Endodermal cell (in vitro differentiated cells): Measurements from ENCODE around the gene RBMS3. TPM values are rescaled to one million over a fixed set of nuclear protein-coding genes. Genes with fewer than 3 reads are reported as not detected.

ENCODE experiments used
- DNase-seq: peaks from one replicate; pipeline ENCODE4 v3.0.0-alpha.2; 2017
- H3K27ac ChIP-seq: 2 replicates; pipeline ENCODE4 v1.5.1; 2013; ENCODE audit warnings: mild to moderate bottlenecking, low read depth, low read length, moderate library complexity
- H3K27me3 ChIP-seq: 2 replicates; pipeline ENCODE4 v1.6.1; 2013; ENCODE audit warnings: mild to moderate bottlenecking, low read length, moderate library complexity; ENCODE audit not compliant: insufficient read depth, control insufficient read depth, poor library complexity, severe bottlenecking
- H3K36me3 ChIP-seq: 2 replicates; pipeline ENCODE4 v1.7.0; 2013; ENCODE audit warnings: mild to moderate bottlenecking, low read length, moderate library complexity; ENCODE audit not compliant: control insufficient read depth, insufficient read depth
- H3K4me1 ChIP-seq: one replicate; pipeline ENCODE4 v1.7.0; 2013; ENCODE audit warnings: low read length; ENCODE audit not compliant: control insufficient read depth, insufficient read depth
- H3K4me3 ChIP-seq: 2 replicates; pipeline ENCODE4 v1.5.1; 2013; ENCODE audit warnings: mild to moderate bottlenecking, low read length, moderate library complexity
- H3K9ac ChIP-seq: 2 replicates; pipeline ENCODE4 v1.6.1; 2013; ENCODE audit warnings: mild to moderate bottlenecking, low read length, moderate library complexity; ENCODE audit not compliant: poor library complexity, severe bottlenecking; ENCODE audit errors: extremely low read depth
- H3K9me3 ChIP-seq: 2 replicates; pipeline ENCODE4 v1.6.1; 2013; ENCODE audit warnings: mild to moderate bottlenecking, low read length, moderate library complexity; ENCODE audit not compliant: control insufficient read depth
- H3K27ac Mint-ChIP-seq: 2 replicates; pipeline ENCODE4 v1.8.0; 2020; ENCODE audit warnings: mixed read lengths
- H3K27me3 Mint-ChIP-seq: 2 replicates; pipeline ENCODE4 v1.8.0; 2021; ENCODE audit warnings: mild to moderate bottlenecking, mixed read lengths; ENCODE audit not compliant: insufficient read depth
- H3K36me3 Mint-ChIP-seq: 2 replicates; pipeline ENCODE4 v1.8.0; 2020; ENCODE audit warnings: low read depth, mixed read lengths
- H3K4me1 Mint-ChIP-seq: 2 replicates; pipeline ENCODE4 v1.8.0; 2020; ENCODE audit warnings: mixed read lengths
- H3K4me3 Mint-ChIP-seq: 2 replicates; pipeline ENCODE4 v1.8.0; 2020; ENCODE audit warnings: mild to moderate bottlenecking, moderate library complexity, mixed read lengths
- H3K9me3 Mint-ChIP-seq: 2 replicates; pipeline ENCODE4 v1.8.0; 2020; ENCODE audit warnings: mild to moderate bottlenecking, mixed read lengths
- WGBS, 2 experiments: methylation state at CpG; one replicate each; pipeline versions ENCODE4 v1.1.5 to v1.1.7; 2013; ENCODE audit warnings: missing lambda C conversion rate in 2 of 2, mixed read lengths in 1 of 2; ENCODE audit not compliant: insufficient coverage in 1 of 2, insufficient read length in 1 of 2; 5-methylcytosine and 5-hydroxymethylcytosine counted together
- total RNA-seq, 2 donors: library from RNA; stranded (reverse); fragmentation: NEBNext Ultra II Directional in 1 of 2; extraction: Animal tissue kit (Norgen Biotek cat#: 25700) in 1 of 2; gene quantifications; 2 replicates in 1 of 2; 3 replicates in 1 of 2; pipeline ENCODE4 v1.2.1, GENCODE V29; 2021
- TF ChIP-seq, protein P1 (sequence below): fragments of 200-600 bp; sonication (generic); conservative IDR thresholded peaks from 2 replicates; pipeline ENCODE4 v1.5.0; 2021; ENCODE audit warnings: antibody characterized with exemption, mild to moderate bottlenecking

Gene RBMS3
- total RNA-seq, 2 donors from 2014 or later = 2.0 to 7.3 TPM

DNA sequence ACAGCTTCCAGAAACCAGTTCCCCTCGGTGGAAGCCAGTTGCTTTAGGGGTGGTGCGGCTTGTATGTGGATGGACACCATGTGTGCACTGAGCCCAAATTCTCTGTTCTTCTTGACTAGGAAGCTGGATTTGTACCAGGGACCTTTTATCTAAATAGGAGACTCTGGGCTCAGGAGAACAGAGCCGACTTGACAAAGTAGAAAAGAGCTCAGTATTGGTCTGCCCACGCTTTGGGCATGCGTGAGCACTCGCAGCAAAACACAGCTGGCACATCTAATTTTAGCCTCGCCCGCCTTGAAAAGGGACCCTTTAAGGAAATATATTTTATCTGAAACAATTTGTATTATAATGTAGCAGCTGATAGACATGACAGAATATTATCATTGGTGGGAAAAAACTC, 1.1 kb upstream of the RBMS3 start:
- H3K4me3 Mint-ChIP-seq = peak overlapping the region; percentile 13
- no peak for DNase-seq
- WGBS, 2 experiments = 90% methylated on average over 4 to 8 of the region's 8 CpGs
- no peak overlapping the region for H3K4me3 ChIP-seq
- no peaks in the 10 kb centered on the region for H3K27me3 ChIP-seq
- H3K9ac ChIP-seq = no peak overlapping the region
- peaks cover 3% of the 10 kb centered on the region for H3K4me1 ChIP-seq
- no peaks in the 10 kb centered on the region for H3K9me3 Mint-ChIP-seq
- peaks cover 27% of the 10 kb centered on the region for H3K4me1 Mint-ChIP-seq
- H3K36me3 Mint-ChIP-seq = no peaks in the 10 kb centered on the region
- no peak overlapping the region for H3K27ac ChIP-seq
- TF ChIP-seq, protein P1, sequence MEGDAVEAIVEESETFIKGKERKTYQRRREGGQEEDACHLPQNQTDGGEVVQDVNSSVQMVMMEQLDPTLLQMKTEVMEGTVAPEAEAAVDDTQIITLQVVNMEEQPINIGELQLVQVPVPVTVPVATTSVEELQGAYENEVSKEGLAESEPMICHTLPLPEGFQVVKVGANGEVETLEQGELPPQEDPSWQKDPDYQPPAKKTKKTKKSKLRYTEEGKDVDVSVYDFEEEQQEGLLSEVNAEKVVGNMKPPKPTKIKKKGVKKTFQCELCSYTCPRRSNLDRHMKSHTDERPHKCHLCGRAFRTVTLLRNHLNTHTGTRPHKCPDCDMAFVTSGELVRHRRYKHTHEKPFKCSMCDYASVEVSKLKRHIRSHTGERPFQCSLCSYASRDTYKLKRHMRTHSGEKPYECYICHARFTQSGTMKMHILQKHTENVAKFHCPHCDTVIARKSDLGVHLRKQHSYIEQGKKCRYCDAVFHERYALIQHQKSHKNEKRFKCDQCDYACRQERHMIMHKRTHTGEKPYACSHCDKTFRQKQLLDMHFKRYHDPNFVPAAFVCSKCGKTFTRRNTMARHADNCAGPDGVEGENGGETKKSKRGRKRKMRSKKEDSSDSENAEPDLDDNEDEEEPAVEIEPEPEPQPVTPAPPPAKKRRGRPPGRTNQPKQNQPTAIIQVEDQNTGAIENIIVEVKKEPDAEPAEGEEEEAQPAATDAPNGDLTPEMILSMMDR = no peak
- H3K9me3 ChIP-seq = no peaks in the 10 kb centered on the region
- H3K27ac Mint-ChIP-seq = no peak overlapping the region
- H3K36me3 ChIP-seq = no peaks in the 10 kb centered on the region
- peaks cover 3% of the 10 kb centered on the region for H3K27me3 Mint-ChIP-seq

DNA sequence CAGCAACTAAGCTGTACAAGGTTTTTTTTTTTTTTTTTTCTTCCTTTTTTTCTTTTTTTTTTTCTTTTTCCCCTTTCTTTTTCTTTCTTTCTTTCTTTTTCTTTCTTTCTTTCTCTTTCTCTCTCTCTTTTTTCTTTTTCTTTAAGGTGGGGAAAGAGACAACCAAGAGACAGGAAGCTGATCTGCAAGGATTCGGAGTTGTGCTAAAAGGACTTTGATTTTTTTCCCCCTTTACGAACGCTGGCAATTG, 148 bp downstream of the RBMS3 start:
- WGBS, 2 experiments = 38% methylated on average over 3 of the region's 3 CpGs; no CpG with 5 or more reads in 1 of the 2 experiments
- Histone ChIP-seq H3K9me3 (no peaks in the 10 kb centered on the region), H3K36me3 (no peaks in the 10 kb centered on the region), H3K9ac (no peak overlapping the region), H3K4me3 (peak overlapping the region; percentile 72), H3K27ac (peak overlapping the region; percentile 80), H3K4me1 (peaks cover 3% of the 10 kb centered on the region), H3K27me3 (no peaks in the 10 kb centered on the region)
- H3K27ac Mint-ChIP-seq = peak overlapping the region; percentile 77
- H3K4me3 Mint-ChIP-seq = peak overlapping the region; percentile 65
- no peaks in the 10 kb centered on the region for H3K36me3 Mint-ChIP-seq
- no peak for DNase-seq
- TF ChIP-seq, protein P1 = peak; percentile 8
- peaks cover 33% of the 10 kb centered on the region for H3K4me1 Mint-ChIP-seq
- no peaks in the 10 kb centered on the region for H3K9me3 Mint-ChIP-seq
- H3K27me3 Mint-ChIP-seq = peaks cover 3% of the 10 kb centered on the region

DNA sequence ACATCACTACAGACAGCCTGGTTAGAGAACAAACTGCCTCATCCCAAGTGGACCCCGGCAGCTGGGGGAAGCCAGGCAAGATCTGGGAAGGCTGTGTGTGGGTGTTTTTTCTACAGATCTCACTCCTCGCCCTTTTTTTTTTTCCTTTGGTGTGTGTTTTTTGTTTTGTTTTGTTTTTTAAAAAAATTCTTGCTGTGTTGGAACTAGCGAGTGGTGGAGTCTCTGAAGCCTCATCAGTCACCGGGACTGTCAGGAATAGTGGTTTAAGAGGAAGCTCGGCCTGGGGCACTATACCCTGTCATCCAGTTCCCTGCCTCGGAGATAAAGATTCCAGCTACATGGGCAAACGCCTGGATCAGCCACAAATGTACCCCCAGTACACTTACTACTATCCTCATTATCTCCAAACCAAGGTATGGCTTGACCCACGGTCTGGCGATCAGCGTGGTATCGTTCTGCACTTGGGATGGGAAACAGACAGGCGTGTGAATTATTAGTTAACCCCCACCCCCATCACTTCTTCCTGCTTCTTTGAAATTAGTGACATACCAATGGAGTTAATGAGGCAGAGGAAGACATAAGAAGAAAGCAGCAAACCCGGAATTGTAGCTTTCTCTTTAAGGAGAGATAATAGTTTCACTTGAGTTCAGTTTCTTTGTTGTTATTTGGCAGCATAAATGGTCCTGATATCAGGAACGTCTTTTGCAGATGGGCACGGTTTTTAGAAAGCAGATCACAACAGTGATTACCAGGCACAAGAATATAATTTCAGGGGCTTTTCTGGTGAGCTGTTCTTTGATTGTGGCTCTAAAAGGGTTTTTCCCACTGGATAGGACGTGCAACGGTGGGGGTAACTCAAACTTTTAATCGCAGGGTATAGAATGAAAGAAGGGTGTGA, 722 bp downstream of the RBMS3 start:
- 16 to 35% methylated on average over 6 to 18 of the region's 18 CpGs for WGBS, 2 experiments
- TF ChIP-seq, protein P1 = no peak
- Mint-ChIP-seq H3K4me1 (peaks cover 33% of the 10 kb centered on the region), H3K9me3 (no peaks in the 10 kb centered on the region), H3K27ac (peak overlapping the region; percentile 77), H3K36me3 (no peaks in the 10 kb centered on the region), H3K4me3 (peak overlapping the region; percentile 65), H3K27me3 (peaks cover 3% of the 10 kb centered on the region)
- Histone ChIP-seq H3K4me1 (peaks cover 3% of the 10 kb centered on the region), H3K36me3 (no peaks in the 10 kb centered on the region), H3K4me3 (peak overlapping the region; percentile 72), H3K27me3 (no peaks in the 10 kb centered on the region), H3K9me3 (no peaks in the 10 kb centered on the region), H3K9ac (no peak overlapping the region), H3K27ac (peak overlapping the region; percentile 80)
- DNase-seq = peak; percentile 67
